ENCODE measurements around the gene SAXO1. TPM values are rescaled to one million over a fixed set of nuclear protein-coding genes. Genes with fewer than 3 reads are reported as not detected.

SAXO1 gene, protein sequence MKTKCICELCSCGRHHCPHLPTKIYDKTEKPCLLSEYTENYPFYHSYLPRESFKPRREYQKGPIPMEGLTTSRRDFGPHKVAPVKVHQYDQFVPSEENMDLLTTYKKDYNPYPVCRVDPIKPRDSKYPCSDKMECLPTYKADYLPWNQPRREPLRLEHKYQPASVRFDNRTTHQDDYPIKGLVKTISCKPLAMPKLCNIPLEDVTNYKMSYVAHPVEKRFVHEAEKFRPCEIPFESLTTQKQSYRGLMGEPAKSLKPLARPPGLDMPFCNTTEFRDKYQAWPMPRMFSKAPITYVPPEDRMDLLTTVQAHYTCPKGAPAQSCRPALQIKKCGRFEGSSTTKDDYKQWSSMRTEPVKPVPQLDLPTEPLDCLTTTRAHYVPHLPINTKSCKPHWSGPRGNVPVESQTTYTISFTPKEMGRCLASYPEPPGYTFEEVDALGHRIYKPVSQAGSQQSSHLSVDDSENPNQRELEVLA
- total RNA-seq, result not detected

DNA sequence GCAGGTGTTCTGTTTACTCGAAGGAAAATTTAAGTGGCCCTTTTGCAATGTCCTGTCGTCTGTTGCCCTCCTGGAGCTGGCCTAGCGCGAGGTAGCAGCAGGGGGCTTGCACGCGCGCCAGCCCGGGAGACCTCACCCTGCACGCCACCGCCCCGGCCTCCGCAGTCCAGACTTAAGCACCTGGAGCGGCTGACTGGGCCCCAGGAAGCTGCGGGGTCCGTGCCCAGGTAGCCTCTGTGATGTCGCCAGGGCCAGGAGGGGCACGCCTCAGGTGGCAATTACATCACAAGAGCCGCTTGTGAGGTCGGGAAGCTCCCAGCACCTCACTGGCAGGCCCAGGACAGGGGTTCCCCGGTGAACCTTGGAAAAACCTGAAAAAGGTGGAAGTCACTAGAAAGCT, at the start of gene SAXO1:
TSS of gene SAXO1 (minus strand) at position 195 of the 400 bp plus-strand sequence. CDS start 301 bp downstream, outside the sequence.
- H3K4me1 ChIP-seq, result no peaks in the 10 kb centered on the region
- no peak within 1 kb of the TSS for H3K27ac ChIP-seq
- TF ChIP-seq POLR2A (IDR thresholded peaks at IDR 0.05), result no peak
- TF ChIP-seq, protein P1, sequence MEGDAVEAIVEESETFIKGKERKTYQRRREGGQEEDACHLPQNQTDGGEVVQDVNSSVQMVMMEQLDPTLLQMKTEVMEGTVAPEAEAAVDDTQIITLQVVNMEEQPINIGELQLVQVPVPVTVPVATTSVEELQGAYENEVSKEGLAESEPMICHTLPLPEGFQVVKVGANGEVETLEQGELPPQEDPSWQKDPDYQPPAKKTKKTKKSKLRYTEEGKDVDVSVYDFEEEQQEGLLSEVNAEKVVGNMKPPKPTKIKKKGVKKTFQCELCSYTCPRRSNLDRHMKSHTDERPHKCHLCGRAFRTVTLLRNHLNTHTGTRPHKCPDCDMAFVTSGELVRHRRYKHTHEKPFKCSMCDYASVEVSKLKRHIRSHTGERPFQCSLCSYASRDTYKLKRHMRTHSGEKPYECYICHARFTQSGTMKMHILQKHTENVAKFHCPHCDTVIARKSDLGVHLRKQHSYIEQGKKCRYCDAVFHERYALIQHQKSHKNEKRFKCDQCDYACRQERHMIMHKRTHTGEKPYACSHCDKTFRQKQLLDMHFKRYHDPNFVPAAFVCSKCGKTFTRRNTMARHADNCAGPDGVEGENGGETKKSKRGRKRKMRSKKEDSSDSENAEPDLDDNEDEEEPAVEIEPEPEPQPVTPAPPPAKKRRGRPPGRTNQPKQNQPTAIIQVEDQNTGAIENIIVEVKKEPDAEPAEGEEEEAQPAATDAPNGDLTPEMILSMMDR (IDR thresholded peaks at IDR 0.05), result no peak
- no peak for DNase-seq
- no peaks in the 10 kb centered on the region for H3K27me3 ChIP-seq
- no peak within 1 kb of the TSS for H3K4me3 ChIP-seq
- H3K9me3 ChIP-seq, result no peaks in the 10 kb centered on the region
- no peaks in the 10 kb centered on the region for H3K36me3 ChIP-seq

DNA sequence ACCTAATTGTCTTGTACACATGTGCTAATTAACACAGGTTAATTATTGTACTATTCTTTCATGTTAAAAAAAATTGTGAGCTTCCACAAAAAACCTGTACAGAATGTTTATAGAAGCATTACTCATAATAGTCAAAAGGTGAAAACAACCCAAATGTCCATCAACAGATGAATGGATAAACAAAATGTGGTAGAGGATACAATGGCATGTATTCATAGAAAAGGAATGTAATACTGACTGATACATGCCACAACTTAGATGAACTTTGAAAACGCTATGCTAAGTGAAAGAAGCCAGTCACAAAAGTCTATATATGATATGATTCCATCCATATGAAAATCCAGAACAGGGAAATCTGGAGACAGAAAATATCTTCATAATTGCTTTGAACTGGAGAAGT, 41.8 kb upstream of the SAXO1 start:
- no peak for TF ChIP-seq POLR2A (IDR thresholded peaks at IDR 0.05)
- TF ChIP-seq, protein P1 (IDR thresholded peaks at IDR 0.05), result no peak
- H3K27ac ChIP-seq, result no peak overlapping the region
- H3K4me3 ChIP-seq, result no peak overlapping the region
- no peaks in the 10 kb centered on the region for H3K27me3 ChIP-seq
- H3K36me3 ChIP-seq, result peaks cover 0 to 56% (median 0%) of the 10 kb centered on the region in 3 donors
- H3K9me3 ChIP-seq, result no peaks in the 10 kb centered on the region
- no peak for DNase-seq
- H3K4me1 ChIP-seq, result no peaks in the 10 kb centered on the region

DNA sequence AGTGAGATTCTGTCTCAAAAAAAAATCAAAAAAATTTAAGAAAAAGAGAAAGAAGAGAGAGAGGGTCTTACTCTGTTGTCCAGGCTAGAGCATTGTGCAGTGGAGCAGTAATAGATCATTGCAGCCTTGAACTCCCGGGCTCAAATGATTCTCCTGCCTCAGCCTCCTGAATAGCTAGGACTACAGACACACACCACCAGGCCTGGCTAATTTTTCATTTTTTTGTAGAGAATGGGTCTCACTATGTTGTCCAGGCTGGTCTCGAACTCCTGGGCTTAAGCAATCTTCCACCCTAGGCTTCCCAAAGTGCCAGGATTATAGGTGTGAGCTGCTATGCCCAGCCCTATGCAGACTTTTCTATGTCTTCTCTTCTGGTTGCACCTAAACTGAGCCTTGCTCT, 41.2 kb upstream of the SAXO1 start:
- H3K4me1 ChIP-seq, result no peaks in the 10 kb centered on the region
- no peak overlapping the region for H3K4me3 ChIP-seq
- peaks cover 0 to 56% (median 0%) of the 10 kb centered on the region in 3 donors for H3K36me3 ChIP-seq
- TF ChIP-seq POLR2A (IDR thresholded peaks at IDR 0.05), result no peak
- TF ChIP-seq, protein P1 (IDR thresholded peaks at IDR 0.05), result no peak
- DNase-seq, result no peak
- H3K27ac ChIP-seq, result no peak overlapping the region
- H3K9me3 ChIP-seq, result no peaks in the 10 kb centered on the region
- H3K27me3 ChIP-seq, result no peaks in the 10 kb centered on the region

DNA sequence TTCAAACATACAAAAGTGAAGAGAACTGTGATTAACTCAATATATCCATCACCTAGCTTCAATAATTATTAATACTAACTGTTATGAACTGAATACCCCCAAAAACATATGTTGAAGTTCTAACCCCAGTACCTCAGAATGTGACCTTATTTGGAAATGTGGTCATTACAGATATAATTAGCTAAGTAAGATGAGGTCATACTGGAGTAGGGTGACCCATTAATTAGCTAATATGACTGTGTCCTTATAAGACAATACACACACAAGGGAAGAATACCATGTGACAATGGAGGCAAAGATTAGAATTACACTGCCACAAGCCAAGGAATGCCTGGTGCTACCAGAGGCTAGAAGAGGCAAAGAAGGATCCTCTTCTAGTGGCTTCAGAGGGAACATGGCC, 24.0 kb upstream of the SAXO1 start:
- no peaks in the 10 kb centered on the region for H3K9me3 ChIP-seq
- peaks cover 0 to 41% (median 0%) of the 10 kb centered on the region in 3 donors for H3K36me3 ChIP-seq
- no peak overlapping the region for H3K4me3 ChIP-seq
- no peaks in the 10 kb centered on the region for H3K27me3 ChIP-seq
- DNase-seq, result no peak
- no peak for TF ChIP-seq POLR2A (IDR thresholded peaks at IDR 0.05)
- TF ChIP-seq, protein P1 (IDR thresholded peaks at IDR 0.05), result no peak
- H3K4me1 ChIP-seq, result peaks cover 0 to 4% (median 0%) of the 10 kb centered on the region in 4 donors
- H3K27ac ChIP-seq, result no peak overlapping the region

DNA sequence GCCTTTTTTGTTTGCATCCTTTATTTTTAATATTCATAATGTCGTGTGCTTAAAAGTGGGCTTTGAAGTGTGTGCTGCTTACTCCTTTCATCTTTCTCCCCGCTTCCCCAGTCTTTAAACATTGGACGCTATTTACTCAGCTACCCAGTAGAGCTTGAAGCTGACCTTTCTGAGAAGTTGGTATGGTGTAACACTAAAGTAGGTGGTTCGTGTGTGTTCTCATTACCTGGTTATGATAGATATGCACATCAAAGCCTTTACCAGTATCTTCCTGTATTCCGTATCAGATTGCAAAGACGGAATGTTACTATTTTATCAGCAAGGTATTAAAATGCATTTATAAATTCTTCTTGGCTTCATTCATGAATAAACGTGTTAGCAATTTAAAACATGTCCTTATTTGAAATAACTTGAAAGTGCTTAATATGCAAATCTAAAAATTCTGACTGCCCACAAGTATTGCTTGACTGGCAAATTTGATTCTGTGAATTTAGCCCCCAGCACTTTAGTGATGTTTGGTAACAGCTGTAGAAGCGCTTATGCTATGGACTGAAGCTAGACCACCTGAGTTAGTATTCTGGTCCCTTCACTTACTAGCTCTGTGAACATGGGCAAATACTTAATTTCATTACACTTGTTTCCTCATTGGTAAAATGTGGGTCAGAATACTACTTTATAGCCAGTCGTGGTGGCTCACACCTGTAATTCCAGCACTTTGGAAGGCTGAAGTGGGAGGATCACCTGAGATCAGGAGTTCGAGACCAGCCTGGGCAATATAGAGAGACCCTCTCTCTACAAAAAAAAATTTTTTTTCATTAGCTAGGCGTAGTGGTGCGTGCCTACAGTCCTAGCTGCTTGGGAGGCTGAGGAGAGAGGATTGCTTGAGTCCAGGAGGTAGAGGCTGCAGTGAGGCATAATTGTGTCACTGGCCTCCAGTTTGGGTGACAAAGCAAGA, 17.9 kb upstream of the SAXO1 start:
- no peak for TF ChIP-seq POLR2A (IDR thresholded peaks at IDR 0.05)
- DNase-seq, result no peak
- Histone ChIP-seq H3K4me3 (peak overlapping the region; percentile 69 to 97 (median 88)), H3K27ac (peak overlapping the region in 1 of 4 donors; percentile 91), H3K4me1 (peaks cover 0 to 27% (median 12%) of the 10 kb centered on the region in 4 donors), H3K27me3 (no peaks in the 10 kb centered on the region), H3K36me3 (no peaks in the 10 kb centered on the region), H3K9me3 (no peaks in the 10 kb centered on the region)
